ENCODE data around the gene PODXL. TPM values are rescaled to one million over a fixed set of nuclear protein-coding genes. Genes with fewer than 3 reads are reported as not detected.

Gene PODXL
- total RNA-seq, 1 donor from 2014 or later, result 37.7 TPM

DNA sequence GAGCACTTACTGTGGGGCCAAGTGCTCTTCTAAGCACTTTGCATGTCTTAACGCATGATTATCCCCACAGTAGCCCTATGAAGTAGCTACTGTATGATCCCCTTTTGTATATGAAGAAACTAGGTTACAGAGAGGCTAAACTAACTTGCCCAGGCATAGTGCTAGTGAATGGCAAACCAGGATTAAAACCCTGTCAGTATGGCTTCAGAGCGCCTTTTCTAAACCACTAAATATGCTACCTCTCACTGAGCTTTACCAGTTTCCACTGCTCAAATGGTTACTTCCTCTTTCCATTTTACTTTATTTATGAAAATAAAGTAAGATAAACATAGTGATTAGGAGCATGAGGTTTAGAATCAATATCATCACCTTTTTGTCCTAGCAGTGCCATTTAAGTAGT is 73.6 kb downstream of the PODXL start:
- Mint-ChIP-seq H3K4me3 (no peak overlapping the region), H3K27me3 (ENCODE audit: insufficient read depth, low read depth) (no peaks in the 10 kb centered on the region), H3K4me1 (no peaks in the 10 kb centered on the region), H3K27ac (no peak overlapping the region), H3K36me3 (peaks cover 3% of the 10 kb centered on the region), H3K9me3 (no peaks in the 10 kb centered on the region)
- Histone ChIP-seq H3K27ac (no peak overlapping the region), H3K4me3 (no peak overlapping the region), H3K27me3 (no peaks in the 10 kb centered on the region), H3K79me2 (ENCODE audit: low read depth) (no peaks in the 10 kb centered on the region), H3K4me1 (no peaks in the 10 kb centered on the region), H3K9me3 (ENCODE audit: low read depth) (no peaks in the 10 kb centered on the region), H4K20me1 (ENCODE audit: low read depth) (no peaks in the 10 kb centered on the region), H3F3A (ENCODE audit: low read depth) (no peaks in the 10 kb centered on the region), H2AFZ (replicated peaks) (no peak overlapping the region), H3K9ac (no peak overlapping the region), H3K36me3 (no peaks in the 10 kb centered on the region), H3K4me2 (no peak overlapping the region)
- DNase-seq (ENCODE audit: low spot score), result no peak
- TF ChIP-seq EZH2phosphoT487 (IDR thresholded peaks at IDR 0.05) (no peak), EZH2 (IDR thresholded peaks at IDR 0.05) (no peak)
- TF ChIP-seq, protein P1, sequence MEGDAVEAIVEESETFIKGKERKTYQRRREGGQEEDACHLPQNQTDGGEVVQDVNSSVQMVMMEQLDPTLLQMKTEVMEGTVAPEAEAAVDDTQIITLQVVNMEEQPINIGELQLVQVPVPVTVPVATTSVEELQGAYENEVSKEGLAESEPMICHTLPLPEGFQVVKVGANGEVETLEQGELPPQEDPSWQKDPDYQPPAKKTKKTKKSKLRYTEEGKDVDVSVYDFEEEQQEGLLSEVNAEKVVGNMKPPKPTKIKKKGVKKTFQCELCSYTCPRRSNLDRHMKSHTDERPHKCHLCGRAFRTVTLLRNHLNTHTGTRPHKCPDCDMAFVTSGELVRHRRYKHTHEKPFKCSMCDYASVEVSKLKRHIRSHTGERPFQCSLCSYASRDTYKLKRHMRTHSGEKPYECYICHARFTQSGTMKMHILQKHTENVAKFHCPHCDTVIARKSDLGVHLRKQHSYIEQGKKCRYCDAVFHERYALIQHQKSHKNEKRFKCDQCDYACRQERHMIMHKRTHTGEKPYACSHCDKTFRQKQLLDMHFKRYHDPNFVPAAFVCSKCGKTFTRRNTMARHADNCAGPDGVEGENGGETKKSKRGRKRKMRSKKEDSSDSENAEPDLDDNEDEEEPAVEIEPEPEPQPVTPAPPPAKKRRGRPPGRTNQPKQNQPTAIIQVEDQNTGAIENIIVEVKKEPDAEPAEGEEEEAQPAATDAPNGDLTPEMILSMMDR (IDR thresholded peaks at IDR 0.05), result no peak

DNA sequence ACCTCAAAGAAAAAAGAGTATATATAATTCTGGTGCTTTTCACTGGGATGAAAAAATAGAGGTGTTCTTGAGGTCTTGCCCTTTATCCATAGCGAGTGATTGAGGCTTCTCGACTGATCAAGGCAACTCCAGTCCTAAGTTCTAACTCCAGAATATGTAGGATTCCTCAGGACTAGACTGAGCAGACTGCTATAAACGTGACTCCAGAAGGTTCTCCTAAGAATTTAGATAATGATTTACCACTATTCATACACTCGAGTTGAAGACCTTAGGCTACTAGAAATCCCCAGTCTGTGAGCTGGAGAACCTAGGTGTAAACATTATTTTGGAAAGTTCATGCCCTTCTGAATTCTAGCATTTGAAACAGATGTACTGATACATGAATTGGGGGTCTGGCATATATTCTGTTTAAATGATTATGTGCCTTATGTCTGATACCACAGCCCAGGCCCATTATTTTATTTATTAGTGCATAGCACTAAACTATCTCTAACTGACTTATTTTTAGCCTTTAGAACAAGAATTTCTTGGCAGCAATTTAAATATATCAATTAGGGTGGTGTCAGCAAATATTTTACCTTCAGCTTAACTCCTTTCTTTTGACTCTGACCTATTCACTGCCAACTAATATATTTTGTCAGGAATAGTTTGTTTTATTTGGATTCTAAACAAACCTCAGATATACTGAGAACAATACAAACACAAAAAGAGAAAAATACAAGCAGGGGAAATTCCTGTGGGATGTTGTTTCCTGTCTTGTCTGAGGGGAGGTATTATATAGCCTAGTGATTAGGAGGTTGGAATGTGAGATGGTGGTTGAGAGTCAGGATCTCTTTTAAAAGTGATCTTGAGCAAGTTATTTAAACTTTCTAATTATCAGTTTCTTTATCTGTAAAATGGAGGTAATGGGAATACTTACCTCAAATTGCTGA is 75.8 kb downstream of the PODXL start:
- Mint-ChIP-seq H3K36me3 (peaks cover 4% of the 10 kb centered on the region), H3K9me3 (no peaks in the 10 kb centered on the region), H3K4me3 (no peak overlapping the region), H3K27me3 (ENCODE audit: insufficient read depth, low read depth) (no peaks in the 10 kb centered on the region), H3K4me1 (no peaks in the 10 kb centered on the region), H3K27ac (no peak overlapping the region)
- H3K79me2 ChIP-seq (ENCODE audit: low read depth), result no peaks in the 10 kb centered on the region
- no peak overlapping the region for H3K27ac ChIP-seq
- H3K9me3 ChIP-seq (ENCODE audit: low read depth), result no peaks in the 10 kb centered on the region
- no peaks in the 10 kb centered on the region for H4K20me1 ChIP-seq (ENCODE audit: low read depth)
- H3K4me2 ChIP-seq, result no peak overlapping the region
- no peaks in the 10 kb centered on the region for H3K27me3 ChIP-seq
- H3K4me1 ChIP-seq, result no peaks in the 10 kb centered on the region
- no peaks in the 10 kb centered on the region for H3K36me3 ChIP-seq
- DNase-seq (ENCODE audit: low spot score), result no peak
- no peak overlapping the region for H3K4me3 ChIP-seq
- no peak overlapping the region for H3K9ac ChIP-seq
- H3F3A ChIP-seq (ENCODE audit: low read depth), result no peaks in the 10 kb centered on the region
- TF ChIP-seq, protein P1 (IDR thresholded peaks at IDR 0.05), result no peak
- TF ChIP-seq EZH2 (IDR thresholded peaks at IDR 0.05) (no peak), EZH2phosphoT487 (IDR thresholded peaks at IDR 0.05) (no peak)
- no peak overlapping the region for H2AFZ ChIP-seq (replicated peaks)

DNA sequence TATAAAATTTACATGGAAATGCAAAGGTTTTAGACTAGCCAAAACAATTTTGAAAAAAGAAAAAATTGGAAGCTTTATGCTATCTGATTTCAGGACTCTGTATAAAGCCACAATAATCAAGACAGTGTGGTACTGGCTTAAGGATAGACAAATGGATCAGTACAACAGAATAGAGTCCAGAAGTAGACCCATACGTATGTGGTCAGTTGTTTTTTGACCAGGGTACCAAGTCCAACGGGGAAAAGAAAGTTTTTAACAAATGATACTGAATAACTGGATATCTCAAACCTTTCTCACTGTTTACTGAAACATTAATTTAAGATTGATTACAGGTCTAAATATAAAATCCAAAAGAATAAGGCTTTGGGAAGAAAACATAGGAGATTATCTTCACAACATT is 79.7 kb downstream of the PODXL start:
- Mint-ChIP-seq H3K36me3 (peaks cover 25% of the 10 kb centered on the region), H3K27me3 (ENCODE audit: insufficient read depth, low read depth) (no peaks in the 10 kb centered on the region), H3K9me3 (no peaks in the 10 kb centered on the region), H3K27ac (no peak overlapping the region), H3K4me3 (no peak overlapping the region), H3K4me1 (peaks cover 3% of the 10 kb centered on the region)
- H3K4me1 ChIP-seq, result no peaks in the 10 kb centered on the region
- H3F3A ChIP-seq (ENCODE audit: low read depth), result no peaks in the 10 kb centered on the region
- no peak overlapping the region for H3K27ac ChIP-seq
- H3K9ac ChIP-seq, result no peak overlapping the region
- H3K4me3 ChIP-seq, result no peak overlapping the region
- peaks cover 7% of the 10 kb centered on the region for H3K36me3 ChIP-seq
- no peaks in the 10 kb centered on the region for H3K79me2 ChIP-seq (ENCODE audit: low read depth)
- no peaks in the 10 kb centered on the region for H4K20me1 ChIP-seq (ENCODE audit: low read depth)
- H3K4me2 ChIP-seq, result no peak overlapping the region
- H3K27me3 ChIP-seq, result no peaks in the 10 kb centered on the region
- DNase-seq (ENCODE audit: low spot score), result no peak
- no peaks in the 10 kb centered on the region for H3K9me3 ChIP-seq (ENCODE audit: low read depth)
- no peak overlapping the region for H2AFZ ChIP-seq (replicated peaks)
- TF ChIP-seq EZH2phosphoT487 (IDR thresholded peaks at IDR 0.05), result no peak
- TF ChIP-seq, protein P1 (IDR thresholded peaks at IDR 0.05), result no peak
- TF ChIP-seq EZH2 (IDR thresholded peaks at IDR 0.05), result no peak

All from neural progenitor cell (in vitro differentiated cells).